HepG2 (cell line): ENCODE measurements around the gene ENO1. TPM values are rescaled to one million over a fixed set of nuclear protein-coding genes. Genes with fewer than 3 reads are reported as not detected.

Experiments
- ARNT ChIP-seq: fragments of 450-650 bp; IDR thresholded peaks from 2 replicates; pipeline ENCODE4 v1.6.1; 2017
- CAMTA2 ChIP-seq: sonication (generic); formaldehyde crosslinking; IDR thresholded peaks from 2 replicates; pipeline ENCODE4 v1.4.0; 2020; ENCODE audit warnings: mild to moderate bottlenecking, missing genetic modification reagents, borderline replicate concordance
- ELF1 ChIP-seq: sonication (generic); formaldehyde crosslinking; IDR thresholded peaks from 2 replicates; pipeline ENCODE4 v1.4.0; 2020; ENCODE audit warnings: missing genetic modification reagents
- ETV5 ChIP-seq: IDR thresholded peaks from 2 replicates; pipeline ENCODE4 v1.6.1; 2018; ENCODE audit warnings: missing biosample characterization, missing genetic modification reagents, inconsistent platforms, borderline replicate concordance
- FOSL1 ChIP-seq: sonication (generic); formaldehyde crosslinking; IDR thresholded peaks from 2 replicates; pipeline ENCODE4 v1.9.0; 2021; ENCODE audit warnings: missing genetic modification reagents, borderline replicate concordance
- FOXK2 ChIP-seq: fragments of 450-650 bp; IDR thresholded peaks from 2 replicates; pipeline ENCODE4 v1.6.1; 2016
- KDM3A ChIP-seq: IDR thresholded peaks from 2 replicates; pipeline ENCODE4 v1.6.1; 2018; ENCODE audit warnings: low read depth, missing compliant biosample characterization
- KDM5B ChIP-seq: sonication (generic); formaldehyde crosslinking; IDR thresholded peaks from 2 replicates; pipeline ENCODE4 v1.4.0; 2020; ENCODE audit warnings: missing genetic modification reagents, mild to moderate bottlenecking, borderline replicate concordance
- KLF6 ChIP-seq: IDR thresholded peaks from 2 replicates; pipeline ENCODE4 v1.8.0; 2016; ENCODE audit warnings: missing biosample characterization, missing genetic modification reagents
- NAIF1 ChIP-seq: sonication (generic); formaldehyde crosslinking; IDR thresholded peaks from 2 replicates; pipeline ENCODE4 v1.5.0; 2020; ENCODE audit warnings: mild to moderate bottlenecking, missing genetic modification reagents, borderline replicate concordance
- PTBP1 ChIP-seq: fragments of 200-400 bp; formaldehyde crosslinking; IDR thresholded peaks from 2 replicates; pipeline ENCODE4 v1.6.1; 2018; ENCODE audit warnings: low read length, low read depth; ENCODE audit not compliant: poor library complexity, severe bottlenecking
- SALL1 ChIP-seq: sonication (generic); formaldehyde crosslinking; IDR thresholded peaks from 2 replicates; pipeline ENCODE4 v1.8.0; 2022; ENCODE audit warnings: mild to moderate bottlenecking, missing genetic modification reagents
- SKIL ChIP-seq: sonication (generic); formaldehyde crosslinking; IDR thresholded peaks from 2 replicates; pipeline ENCODE4 v1.8.0; 2022; ENCODE audit warnings: missing genetic modification reagents, mild to moderate bottlenecking, moderate library complexity, borderline replicate concordance
- SNAPC5 ChIP-seq: sonication (generic); formaldehyde crosslinking; IDR thresholded peaks from 2 replicates; pipeline ENCODE4 v1.8.1; 2023; ENCODE audit warnings: mild to moderate bottlenecking, missing genetic modification reagents, borderline replicate concordance
- SOX6 ChIP-seq, 2 experiments: fragments of 450-650 bp in 1 of 2; sonication (generic) in 1 of 2; formaldehyde crosslinking in 1 of 2; IDR thresholded peaks; 2 replicates each; pipeline versions ENCODE4 v1.4.0 to v1.6.1; 2017 to 2020; ENCODE audit warnings: antibody characterized with exemption in 1 of 2, mild to moderate bottlenecking in 1 of 2, missing genetic modification reagents in 1 of 2
- SP2 ChIP-seq: sonication (generic); formaldehyde crosslinking; IDR thresholded peaks from 2 replicates; pipeline ENCODE4 v1.5.1; 2020; ENCODE audit warnings: mild to moderate bottlenecking, missing genetic modification reagents
- ZKSCAN1 ChIP-seq: fragments of 150-350 bp; IDR thresholded peaks from 2 replicates; pipeline ENCODE4 v1.6.1; 2014; ENCODE audit warnings: low read length
- ZNF121 ChIP-seq: sonication (generic); formaldehyde crosslinking; IDR thresholded peaks from 2 replicates; pipeline ENCODE4 v1.5.0; 2020; ENCODE audit warnings: mild to moderate bottlenecking, missing genetic modification reagents
- ZNF17 ChIP-seq: sonication (generic); formaldehyde crosslinking; IDR thresholded peaks from 2 replicates; pipeline ENCODE4 v1.5.0; 2020; ENCODE audit warnings: mild to moderate bottlenecking, missing genetic modification reagents
- ZNF337 ChIP-seq: sonication (generic); formaldehyde crosslinking; IDR thresholded peaks from 2 replicates; pipeline ENCODE4 v1.5.1; 2020; ENCODE audit warnings: missing genetic modification reagents, low read depth, mild to moderate bottlenecking, borderline replicate concordance
- ZNF577 ChIP-seq: sonication (generic); formaldehyde crosslinking; IDR thresholded peaks from 2 replicates; pipeline ENCODE4 v1.4.0; 2020; ENCODE audit warnings: mild to moderate bottlenecking, low read depth, missing genetic modification reagents, borderline replicate concordance
- ZNF703 ChIP-seq: sonication (generic); formaldehyde crosslinking; IDR thresholded peaks from 2 replicates; pipeline ENCODE4 v1.5.1; 2020; ENCODE audit warnings: missing genetic modification reagents, mild to moderate bottlenecking, moderate library complexity, borderline replicate concordance
- ZNF747 ChIP-seq: sonication (generic); formaldehyde crosslinking; IDR thresholded peaks from 2 replicates; pipeline ENCODE4 v1.8.1; 2023; ENCODE audit warnings: missing genetic modification reagents, mild to moderate bottlenecking, borderline replicate concordance
- ZNF776 ChIP-seq: sonication (generic); formaldehyde crosslinking; IDR thresholded peaks from 2 replicates; pipeline ENCODE4 v1.4.0; 2020; ENCODE audit warnings: mild to moderate bottlenecking, missing genetic modification reagents
- polyA plus RNA-seq, 8 experiments: library from polyadenylated mRNA; depleted of rRNA in 3 of 8; stranded (reverse) in 7 of 8; unstranded in 1 of 8; fragments of >200 nt; fragmentation: Illumina TruSeq in 4 of 8; extraction: Trizol in 4 of 8; gene quantifications; 2 replicates each; pipeline versions ENCODE4 v1.2.1 to v1.2.3, GENCODE V29; 2011 to 2016; ENCODE audit warnings: low read depth in 4 of 8, missing spikeins in 1 of 8, mixed read lengths in 1 of 8; ENCODE audit not compliant: insufficient read depth in 1 of 8
- total RNA-seq, 5 experiments: library from RNA; depleted of rRNA; stranded (reverse); fragments of >200 nt; fragmentation: Illumina TruSeq; extraction: Trizol; gene quantifications; 2 replicates each; pipeline ENCODE4 v1.2.3, GENCODE V29; 2016; ENCODE audit warnings: low read depth in 1 of 5
- TF ChIP-seq, protein P1 (sequence below): sonication (generic); formaldehyde crosslinking; IDR thresholded peaks from 2 replicates; pipeline ENCODE4 v1.4.0; 2020; ENCODE audit warnings: missing genetic modification reagents, borderline replicate concordance
- TF ChIP-seq, protein P2 (sequence below): sonication (generic); formaldehyde crosslinking; IDR thresholded peaks from 2 replicates; pipeline ENCODE4 v1.8.1; 2022; ENCODE audit warnings: mild to moderate bottlenecking, missing genetic modification reagents

ENO1 gene
- total and polyA plus RNA-seq, 2 of the 13 experiments (the other 11 are each of a cell fraction or from before 2014, with no cell fraction given): 1,559 to 3,103 TPM

GRCh38 chr1:8878698-8879463 is 395 bp upstream of the ENO1 start (continued):
- TF ChIP-seq, protein P1, sequence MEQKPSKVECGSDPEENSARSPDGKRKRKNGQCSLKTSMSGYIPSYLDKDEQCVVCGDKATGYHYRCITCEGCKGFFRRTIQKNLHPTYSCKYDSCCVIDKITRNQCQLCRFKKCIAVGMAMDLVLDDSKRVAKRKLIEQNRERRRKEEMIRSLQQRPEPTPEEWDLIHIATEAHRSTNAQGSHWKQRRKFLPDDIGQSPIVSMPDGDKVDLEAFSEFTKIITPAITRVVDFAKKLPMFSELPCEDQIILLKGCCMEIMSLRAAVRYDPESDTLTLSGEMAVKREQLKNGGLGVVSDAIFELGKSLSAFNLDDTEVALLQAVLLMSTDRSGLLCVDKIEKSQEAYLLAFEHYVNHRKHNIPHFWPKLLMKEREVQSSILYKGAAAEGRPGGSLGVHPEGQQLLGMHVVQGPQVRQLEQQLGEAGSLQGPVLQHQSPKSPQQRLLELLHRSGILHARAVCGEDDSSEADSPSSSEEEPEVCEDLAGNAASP (CRISPR knock-in tag): 0 out of 2 replicates have a peak, but pooled peaks have one; percentile 13
- TF ChIP-seq ZNF121 (CRISPR knock-in tag) (no peak), ZNF776 (peak; percentile 98; the same call in 1 of the 2 replicates), SALL1 (CRISPR knock-in tag) (peak; percentile 98), KLF6 (CRISPR knock-in tag) (peak; percentile 93), ZKSCAN1 (no peak), PTBP1 (no peak), ZNF337 (CRISPR knock-in tag) (0 out of 2 replicates have a peak, but pooled peaks have one; percentile 46), ZNF703 (CRISPR knock-in tag) (peak; percentile 50; the same call in 1 of the 2 replicates), KDM5B (CRISPR knock-in tag) (peak; percentile 95), KDM3A (peak; percentile 72; the same call in 1 of the 2 replicates), ELF1 (CRISPR knock-in tag) (peak; percentile 97), ARNT (peak; percentile 96; the same call in 1 of the 2 replicates), ZNF577 (CRISPR knock-in tag) (peak; percentile 34; the same call in 1 of the 2 replicates), ZNF17 (CRISPR knock-in tag) (no peak), ETV5 (CRISPR knock-in tag) (peak; percentile 94), NAIF1 (no peak), SP2 (peak; percentile 98), SNAPC5 (peak; percentile 87; the same call in 1 of the 2 replicates), CAMTA2 (peak; percentile 11; the same call in 1 of the 2 replicates), ZNF747 (peak; percentile 78; the same call in 1 of the 2 replicates), FOSL1 (CRISPR knock-in tag) (no peak), SOX6 (IDR thresholded peaks at IDR 0.05) (no peak), SOX6 (CRISPR knock-in tag; IDR thresholded peaks at IDR 0.05) (peak; percentile 60), FOXK2 (no peak), SKIL (CRISPR knock-in tag) (peak; percentile 79; the same call in 1 of the 2 replicates)
- TF ChIP-seq, protein P2, sequence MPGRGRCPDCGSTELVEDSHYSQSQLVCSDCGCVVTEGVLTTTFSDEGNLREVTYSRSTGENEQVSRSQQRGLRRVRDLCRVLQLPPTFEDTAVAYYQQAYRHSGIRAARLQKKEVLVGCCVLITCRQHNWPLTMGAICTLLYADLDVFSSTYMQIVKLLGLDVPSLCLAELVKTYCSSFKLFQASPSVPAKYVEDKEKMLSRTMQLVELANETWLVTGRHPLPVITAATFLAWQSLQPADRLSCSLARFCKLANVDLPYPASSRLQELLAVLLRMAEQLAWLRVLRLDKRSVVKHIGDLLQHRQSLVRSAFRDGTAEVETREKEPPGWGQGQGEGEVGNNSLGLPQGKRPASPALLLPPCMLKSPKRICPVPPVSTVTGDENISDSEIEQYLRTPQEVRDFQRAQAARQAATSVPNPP: peak; percentile 80
